Brain microvascular endothelial cell (primary cell): ENCODE measurements around the gene PER1.
"Not testable (repeated sequence)": the region's sequence is repeated elsewhere in the genome, so short reads cannot be mapped to it uniquely, and the experiment has no call there.

Experiments
- DNase-seq: peaks from one replicate; pipeline ENCODE4 v3.0.0-alpha.2; 2020
- H3K27ac ChIP-seq: fragments of 250-450 bp; sonication (Bioruptor Pico); 2 replicates; pipeline ENCODE4 v1.5.1; 2020; ENCODE audit warnings: mild to moderate bottlenecking, moderate library complexity
- H3K27me3 ChIP-seq: fragments of 250-450 bp; sonication (Bioruptor Pico); replicated peaks from 2 replicates; pipeline ENCODE4 v1.5.1; 2020; ENCODE audit warnings: mild to moderate bottlenecking
- H3K36me3 ChIP-seq: fragments of 250-450 bp; sonication (Bioruptor Pico); replicated peaks from 2 replicates; pipeline ENCODE4 v1.5.1; 2020; ENCODE audit warnings: mild to moderate bottlenecking
- H3K4me3 ChIP-seq: 2 replicates; pipeline ENCODE4 v1.5.1; 2011; ENCODE audit warnings: low read depth, mild to moderate bottlenecking, control low read depth, low read length, moderate library complexity
- in situ Hi-C: cut with HindIII; loops from 2 replicates; pipeline ENCODE4 v1.10.0; 2017; ENCODE audit warnings: low sequenced_read_pairs, low pct_ligation_motif_present
- TF ChIP-seq, protein P1 (sequence below): IDR thresholded peaks from 2 replicates; pipeline ENCODE4 v1.5.1; 2011; ENCODE audit warnings: low read depth, mild to moderate bottlenecking, moderate library complexity, low read length, control low read depth, inconsistent platforms; ENCODE audit errors: missing control alignments

Gene PER1

DNA sequence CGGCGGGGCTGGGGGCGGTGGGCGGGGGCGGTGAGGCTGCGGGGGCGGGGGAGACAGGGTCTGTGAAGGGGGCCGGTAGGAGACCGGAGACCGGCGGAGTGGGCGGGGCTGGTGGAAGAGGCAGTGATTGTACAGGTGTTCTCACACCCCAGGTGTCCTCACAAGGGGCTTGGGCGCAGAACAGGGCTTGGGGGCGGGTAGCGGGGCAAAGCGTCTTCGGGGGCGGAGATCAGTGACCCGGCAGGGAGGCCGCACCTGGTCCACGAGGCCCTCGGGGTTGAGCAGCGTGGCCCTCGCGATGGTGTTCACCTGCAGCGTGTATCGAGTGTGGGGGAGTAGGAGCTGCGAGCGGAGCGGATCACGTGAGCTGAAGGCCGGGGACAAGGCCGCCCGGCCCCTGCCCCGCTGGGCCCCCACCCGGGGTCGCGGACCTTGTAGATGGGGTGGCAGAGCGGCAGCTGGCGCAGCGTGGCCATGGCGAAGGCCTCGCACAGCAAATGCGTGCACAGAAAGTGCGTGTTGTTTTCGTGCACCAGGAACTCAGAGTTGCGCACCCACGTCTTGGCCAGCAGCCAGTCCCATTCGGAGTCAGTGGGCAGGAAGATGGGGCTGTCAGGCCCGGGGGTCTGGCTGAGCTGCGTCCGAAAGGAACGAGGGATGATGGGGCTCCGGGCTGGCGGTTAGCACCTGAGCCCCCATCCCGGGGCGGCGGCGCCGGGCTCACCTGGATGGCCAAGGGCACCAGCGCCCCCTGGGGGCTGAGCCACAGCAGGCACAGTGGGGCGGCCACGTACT, 42.3 kb downstream of the PER1 start:
- in situ Hi-C loops: loop anchor here (10.0 kb wide), 1 partner anchor 55 kb away; no protein-coding TSS in a partner anchor

DNA sequence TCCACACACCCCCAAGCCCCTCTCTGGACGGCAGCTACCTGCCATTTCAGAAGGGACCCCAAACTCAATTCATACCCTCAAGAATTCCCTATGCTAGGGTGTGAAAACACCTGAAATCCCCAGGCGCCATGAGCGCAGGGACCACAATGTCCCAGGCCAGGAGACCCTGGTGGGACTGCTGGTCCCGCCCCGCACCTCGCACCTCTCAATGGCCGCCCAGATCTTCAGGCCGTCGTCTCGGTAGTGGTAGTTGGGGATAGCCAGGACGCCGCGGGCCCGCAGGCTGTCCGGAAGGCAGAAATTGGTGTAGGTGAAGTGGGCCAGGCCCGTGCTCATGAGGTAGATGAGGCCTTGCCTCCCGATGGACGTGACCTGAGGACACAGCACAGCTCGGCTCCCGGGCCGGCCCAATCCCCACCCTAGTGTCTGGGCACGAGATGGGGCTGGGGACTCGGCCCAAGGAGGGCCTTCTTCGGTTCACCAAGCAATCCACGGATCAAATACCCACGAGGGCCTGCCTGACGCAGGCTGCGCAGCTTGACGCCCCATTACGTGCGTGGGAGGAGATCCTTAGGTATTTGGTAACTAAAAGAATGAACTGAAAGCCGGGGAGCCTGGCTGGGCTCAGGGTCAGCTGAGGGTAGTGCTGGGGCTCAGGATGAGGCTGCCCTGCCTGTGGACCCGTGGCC, 43.1 kb downstream of the PER1 start:
- TF ChIP-seq, protein P1, sequence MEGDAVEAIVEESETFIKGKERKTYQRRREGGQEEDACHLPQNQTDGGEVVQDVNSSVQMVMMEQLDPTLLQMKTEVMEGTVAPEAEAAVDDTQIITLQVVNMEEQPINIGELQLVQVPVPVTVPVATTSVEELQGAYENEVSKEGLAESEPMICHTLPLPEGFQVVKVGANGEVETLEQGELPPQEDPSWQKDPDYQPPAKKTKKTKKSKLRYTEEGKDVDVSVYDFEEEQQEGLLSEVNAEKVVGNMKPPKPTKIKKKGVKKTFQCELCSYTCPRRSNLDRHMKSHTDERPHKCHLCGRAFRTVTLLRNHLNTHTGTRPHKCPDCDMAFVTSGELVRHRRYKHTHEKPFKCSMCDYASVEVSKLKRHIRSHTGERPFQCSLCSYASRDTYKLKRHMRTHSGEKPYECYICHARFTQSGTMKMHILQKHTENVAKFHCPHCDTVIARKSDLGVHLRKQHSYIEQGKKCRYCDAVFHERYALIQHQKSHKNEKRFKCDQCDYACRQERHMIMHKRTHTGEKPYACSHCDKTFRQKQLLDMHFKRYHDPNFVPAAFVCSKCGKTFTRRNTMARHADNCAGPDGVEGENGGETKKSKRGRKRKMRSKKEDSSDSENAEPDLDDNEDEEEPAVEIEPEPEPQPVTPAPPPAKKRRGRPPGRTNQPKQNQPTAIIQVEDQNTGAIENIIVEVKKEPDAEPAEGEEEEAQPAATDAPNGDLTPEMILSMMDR: no peak
- in situ Hi-C loops: no loop called here

More for the DNA sequence above, 42.3 kb downstream of the PER1 start:
- TF ChIP-seq, protein P1: peak; percentile 82
- Histone ChIP-seq H3K36me3 (no peaks in the 10 kb centered on the region), H3K27me3 (peaks cover 15% of the 10 kb centered on the region), H3K4me3 (peak overlapping the region; percentile 17), H3K27ac (no peak overlapping the region)
- DNase-seq: no peak

DNA sequence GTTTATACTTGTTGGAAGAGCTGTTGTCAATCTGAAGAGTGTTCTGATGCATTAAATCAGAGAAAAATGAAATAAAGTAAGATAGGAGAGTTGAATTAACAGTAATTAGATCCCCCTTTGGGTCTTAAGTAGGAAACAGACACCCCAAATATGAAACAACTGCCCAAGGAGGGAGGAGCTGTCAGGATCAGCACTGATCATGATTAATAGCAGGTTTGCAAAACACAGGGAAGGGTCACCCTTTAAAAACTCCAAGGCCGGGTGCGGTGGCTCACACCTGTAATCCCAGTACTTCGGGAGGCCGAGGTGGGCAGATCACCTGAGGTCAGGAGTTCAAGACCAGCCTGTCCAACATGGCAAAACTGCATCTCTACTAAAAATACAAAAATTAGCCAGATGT, 45.2 kb downstream of the PER1 start:
- H3K27ac ChIP-seq, H3K36me3 ChIP-seq, in situ Hi-C loops, DNase-seq, H3K27me3 ChIP-seq, H3K4me3 ChIP-seq: not testable (repeated sequence)

More for the DNA sequence above, 43.1 kb downstream of the PER1 start:
- peaks cover 15% of the 10 kb centered on the region for H3K27me3 ChIP-seq
- no peak overlapping the region for H3K27ac ChIP-seq
- H3K4me3 ChIP-seq: no peak overlapping the region
- DNase-seq: no peak
- H3K36me3 ChIP-seq: no peaks in the 10 kb centered on the region

DNA sequence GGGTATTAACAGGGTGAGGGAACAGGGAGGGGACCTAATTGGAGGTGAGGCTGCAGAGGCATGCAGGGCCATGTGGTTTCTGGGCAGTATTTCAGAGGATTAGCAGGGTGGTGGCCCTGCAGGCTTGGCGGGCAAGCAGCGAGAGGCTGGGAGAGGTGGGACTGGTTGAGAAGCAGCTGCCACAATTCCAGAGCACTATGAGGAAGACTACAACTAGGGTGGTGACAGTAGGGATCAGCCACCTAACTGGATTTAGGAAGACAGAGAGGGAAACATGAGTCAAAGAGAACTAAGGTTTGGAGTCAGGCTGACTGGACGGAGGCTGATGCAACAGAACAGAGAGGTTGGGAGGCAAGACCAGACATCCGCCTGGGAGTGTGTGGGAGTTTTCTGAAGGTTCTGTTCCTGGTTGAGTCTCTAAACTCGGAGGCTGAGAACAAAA, 46.2 kb downstream of the PER1 start:
- no peak overlapping the region for H3K27ac ChIP-seq
- TF ChIP-seq, protein P1: no peak
- peaks cover 6% of the 10 kb centered on the region for H3K27me3 ChIP-seq
- no peak for DNase-seq
- no peaks in the 10 kb centered on the region for H3K36me3 ChIP-seq
- H3K4me3 ChIP-seq: no peak overlapping the region
- in situ Hi-C loops: no loop called here

DNA sequence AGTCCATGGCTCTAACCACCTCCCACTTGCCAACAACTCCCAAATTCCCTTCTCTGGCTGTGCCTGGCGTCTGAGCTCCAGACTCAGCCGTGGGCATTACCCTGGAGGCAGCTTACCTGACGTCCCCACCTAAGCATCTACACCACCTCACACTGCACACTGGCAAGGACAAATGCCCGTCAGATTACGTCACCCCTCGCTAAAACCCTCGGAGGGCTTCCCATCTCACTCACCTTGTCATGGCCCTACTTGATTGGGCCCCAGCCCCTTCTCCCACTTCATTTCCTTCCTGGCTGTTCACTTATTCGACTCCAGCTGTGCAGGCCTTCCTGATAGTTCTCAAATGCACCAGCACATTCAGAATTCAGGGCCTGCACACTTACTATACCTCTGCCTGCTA, 47.3 kb downstream of the PER1 start:
- in situ Hi-C loops: no loop called here
- H3K27me3 ChIP-seq: no peaks in the 10 kb centered on the region
- H3K36me3 ChIP-seq: no peaks in the 10 kb centered on the region

DNA sequence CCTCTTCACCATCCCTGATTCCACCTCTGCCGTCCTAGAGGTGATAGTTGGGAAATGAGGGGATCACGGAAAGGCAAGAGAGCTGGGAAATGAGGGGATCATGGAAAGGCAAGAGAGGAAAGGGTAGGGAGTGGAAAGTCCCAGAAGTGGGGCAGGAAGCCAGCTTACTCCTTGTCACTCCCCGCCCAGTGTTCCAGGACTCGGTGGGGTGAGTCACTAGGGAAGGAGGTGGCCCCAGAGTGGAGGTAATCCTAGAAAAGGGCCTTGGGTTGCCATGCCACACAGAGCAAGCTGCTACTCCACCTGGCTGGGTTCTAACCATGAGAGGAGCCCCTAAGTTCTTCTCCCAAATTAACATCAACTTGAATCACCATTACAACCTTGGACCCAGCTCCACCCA, 48.7 kb downstream of the PER1 start:
- Histone ChIP-seq H3K4me3 (no peak overlapping the region), H3K36me3 (no peaks in the 10 kb centered on the region), H3K27ac (no peak overlapping the region), H3K27me3 (no peaks in the 10 kb centered on the region)
- in situ Hi-C loops: no loop called here
- DNase-seq: no peak
- TF ChIP-seq, protein P1: no peak

More for the DNA sequence above, 47.3 kb downstream of the PER1 start:
- Histone ChIP-seq H3K27ac (no peak overlapping the region), H3K4me3 (no peak overlapping the region)
- no peak for DNase-seq
- TF ChIP-seq, protein P1: no peak
